OCI-LY3 (cell line): ENCODE data around the gene GAGE1.
"Not testable (repeated sequence)": the region's sequence is repeated elsewhere in the genome, so short reads cannot be mapped to it uniquely, and the experiment has no call there.

ENCODE experiments used
- CTCF ChIP-seq: fragments of 200-600, 300-600 bp; sonication (generic); IDR thresholded peaks from 2 replicates; pipeline ENCODE4 v1.5.1; 2014; ENCODE audit warnings: antibody characterized with exemption, low read length, low read depth
- EZH2phosphoT487 ChIP-seq: fragments of 200-600 bp; shearing (Covaris generic); IDR thresholded peaks from 2 replicates; pipeline ENCODE4 v1.6.1; 2018; ENCODE audit warnings: antibody characterized with exemption, mixed run types, low read depth

DNA sequence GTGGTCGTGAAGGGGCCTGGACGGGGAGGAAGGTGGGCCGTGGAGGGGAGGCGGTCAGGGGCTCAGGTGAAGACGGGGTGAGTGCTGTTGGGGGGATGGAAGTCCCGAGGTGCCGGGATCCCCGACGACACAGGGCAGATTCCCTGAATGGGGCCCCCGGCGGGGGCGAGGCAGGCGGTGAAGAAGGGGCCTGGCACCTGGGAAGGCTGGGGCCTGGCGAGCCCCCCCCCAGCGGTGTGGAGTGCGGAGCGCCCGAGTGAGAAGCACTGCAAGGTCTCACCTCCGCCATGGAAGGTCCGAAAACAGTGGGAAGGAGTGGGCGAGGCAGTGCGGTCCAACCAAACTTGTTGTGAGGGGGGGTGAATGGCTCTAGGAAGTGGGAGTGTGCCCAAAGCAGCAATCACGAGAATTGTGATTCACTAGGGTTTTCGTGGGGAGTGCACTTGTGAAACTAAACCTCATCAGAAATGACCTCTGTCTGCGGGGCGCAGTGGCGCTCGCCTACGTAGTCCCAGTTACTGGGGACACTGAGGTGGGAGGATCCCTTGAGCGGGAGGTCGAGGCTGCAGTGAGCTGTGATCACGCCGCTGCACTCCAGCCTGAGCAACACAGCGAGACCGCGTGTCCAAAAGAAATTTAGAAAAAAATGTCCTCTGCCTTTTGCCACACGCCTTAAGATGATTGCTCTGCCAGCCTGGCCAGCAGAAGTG lies 8.9 kb upstream of the GAGE1 start:
- TF ChIP-seq CTCF, EZH2phosphoT487: not testable (repeated sequence)
